GM12864 (cell line): Measurements from ENCODE around the gene CBX2.
A peak's percentile ranks its signal among the peaks of the same experiment; 100 is the strongest.

Experiments
- DNase-seq: peaks from one replicate; pipeline ENCODE4 v3.0.0-alpha.2; 2011; ENCODE audit warnings: low read depth
- H3K4me3 ChIP-seq: 2 replicates; pipeline ENCODE4 v1.5.1; 2011; ENCODE audit warnings: mild to moderate bottlenecking, low read depth, low read length, control low read depth
- TF ChIP-seq, protein P1 (sequence below): IDR thresholded peaks from 2 replicates; pipeline ENCODE4 v1.5.1; 2011; ENCODE audit warnings: low read depth, mild to moderate bottlenecking, moderate library complexity, low read length, control low read depth, inconsistent platforms; ENCODE audit errors: missing control alignments

CBX2 gene

DNA sequence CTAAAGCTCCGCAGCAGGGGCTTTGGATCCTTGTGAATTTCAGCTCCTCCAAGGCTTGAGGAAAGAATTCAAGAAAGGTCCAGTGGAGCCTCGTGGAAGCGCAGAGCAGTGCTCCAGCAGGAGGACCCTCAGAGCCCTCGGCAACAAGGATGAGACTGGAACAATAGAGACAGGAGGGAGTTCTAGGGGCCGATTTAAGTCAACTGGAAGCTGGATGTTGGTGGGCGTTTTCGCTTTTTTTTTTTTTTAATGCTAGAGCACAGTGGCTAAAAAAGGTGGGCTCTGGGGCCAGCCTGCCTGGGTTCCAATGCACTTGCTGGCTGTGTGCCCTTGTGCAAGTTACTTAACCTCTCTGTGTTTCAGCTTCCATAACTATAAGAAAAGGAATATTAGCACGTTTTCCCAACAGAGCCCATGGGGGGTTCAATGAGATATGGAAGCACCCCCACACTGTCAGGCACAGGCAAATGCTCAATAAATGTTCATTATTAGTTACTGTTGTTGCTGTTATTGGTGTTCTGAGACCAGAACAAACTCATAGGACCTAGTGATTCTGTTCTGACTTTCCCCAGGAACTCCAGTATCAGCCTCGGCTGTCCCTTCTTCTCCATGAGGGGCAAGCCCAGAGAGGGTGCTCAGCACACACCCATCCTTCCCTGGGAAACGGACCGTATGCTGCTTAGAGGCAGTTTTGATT, 24.2 kb downstream of the CBX2 start:
- TF ChIP-seq, protein P1, sequence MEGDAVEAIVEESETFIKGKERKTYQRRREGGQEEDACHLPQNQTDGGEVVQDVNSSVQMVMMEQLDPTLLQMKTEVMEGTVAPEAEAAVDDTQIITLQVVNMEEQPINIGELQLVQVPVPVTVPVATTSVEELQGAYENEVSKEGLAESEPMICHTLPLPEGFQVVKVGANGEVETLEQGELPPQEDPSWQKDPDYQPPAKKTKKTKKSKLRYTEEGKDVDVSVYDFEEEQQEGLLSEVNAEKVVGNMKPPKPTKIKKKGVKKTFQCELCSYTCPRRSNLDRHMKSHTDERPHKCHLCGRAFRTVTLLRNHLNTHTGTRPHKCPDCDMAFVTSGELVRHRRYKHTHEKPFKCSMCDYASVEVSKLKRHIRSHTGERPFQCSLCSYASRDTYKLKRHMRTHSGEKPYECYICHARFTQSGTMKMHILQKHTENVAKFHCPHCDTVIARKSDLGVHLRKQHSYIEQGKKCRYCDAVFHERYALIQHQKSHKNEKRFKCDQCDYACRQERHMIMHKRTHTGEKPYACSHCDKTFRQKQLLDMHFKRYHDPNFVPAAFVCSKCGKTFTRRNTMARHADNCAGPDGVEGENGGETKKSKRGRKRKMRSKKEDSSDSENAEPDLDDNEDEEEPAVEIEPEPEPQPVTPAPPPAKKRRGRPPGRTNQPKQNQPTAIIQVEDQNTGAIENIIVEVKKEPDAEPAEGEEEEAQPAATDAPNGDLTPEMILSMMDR = no peak
- no peak overlapping the region for H3K4me3 ChIP-seq
- DNase-seq = no peak

DNA sequence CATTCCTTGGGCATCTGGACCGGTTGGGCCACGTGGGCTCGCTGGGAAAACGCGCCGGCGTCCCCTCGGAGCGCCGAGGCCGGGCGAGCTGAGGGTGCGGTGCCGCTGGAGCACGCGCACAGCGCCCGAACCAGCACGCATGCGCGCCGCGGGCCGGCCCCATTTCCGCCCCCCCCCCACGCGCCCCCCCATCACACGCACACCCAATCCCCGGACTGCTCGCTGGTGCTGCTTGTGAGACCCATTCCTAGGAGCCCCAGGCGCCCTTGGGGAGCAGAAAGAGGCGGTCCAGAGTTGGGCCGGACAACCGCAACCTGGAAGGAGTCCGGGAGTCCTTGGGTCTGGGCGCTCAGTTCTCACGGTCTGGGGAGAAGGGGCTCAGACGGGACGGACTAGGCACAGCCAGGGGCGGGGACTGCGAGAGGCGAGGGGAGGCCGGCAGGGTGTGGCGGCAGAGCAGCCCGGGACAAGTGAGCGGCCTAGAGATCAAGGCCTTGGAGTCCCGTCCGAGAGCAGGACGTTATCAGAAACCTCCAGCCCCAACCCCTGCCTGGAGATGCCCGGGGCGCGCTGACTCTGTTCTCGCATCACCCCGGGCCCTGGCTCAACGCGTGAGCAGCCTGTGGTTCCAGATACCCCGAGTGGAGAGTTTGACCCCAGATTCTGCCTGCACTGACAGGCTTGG, 24.9 kb downstream of the CBX2 start:
- no peak overlapping the region for H3K4me3 ChIP-seq
- DNase-seq = no peak
- TF ChIP-seq, protein P1 = no peak

DNA sequence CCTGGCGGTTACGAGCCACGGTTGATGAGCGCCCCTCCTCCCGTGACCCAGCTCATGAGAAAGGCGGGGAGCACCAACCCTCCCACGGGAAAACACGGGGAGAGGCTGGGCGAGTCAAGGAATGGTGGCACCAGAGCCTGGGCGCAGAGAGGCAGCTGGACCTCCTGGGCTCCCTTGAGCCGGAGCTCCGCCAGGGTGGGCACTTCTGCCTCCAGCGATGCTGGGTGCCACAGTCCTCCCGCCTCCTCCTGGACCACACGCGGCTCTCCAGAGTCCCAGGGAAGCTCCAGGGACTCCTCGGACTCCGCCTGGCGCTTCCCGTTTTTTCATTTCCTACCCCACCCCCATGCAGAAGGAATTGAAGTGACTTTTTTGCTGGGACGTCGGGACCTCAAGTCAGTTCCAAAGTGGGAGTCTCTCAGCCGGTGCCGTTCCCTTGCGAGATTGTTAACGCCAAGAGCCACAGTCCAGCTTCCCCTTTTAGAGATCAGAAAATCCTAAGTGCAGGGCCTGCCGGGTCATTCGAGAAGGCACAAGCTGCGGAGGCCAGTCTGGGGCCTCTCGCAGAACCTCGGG, 25.6 kb downstream of the CBX2 start:
- no peak for DNase-seq
- H3K4me3 ChIP-seq = no peak overlapping the region
- TF ChIP-seq, protein P1 = no peak

DNA sequence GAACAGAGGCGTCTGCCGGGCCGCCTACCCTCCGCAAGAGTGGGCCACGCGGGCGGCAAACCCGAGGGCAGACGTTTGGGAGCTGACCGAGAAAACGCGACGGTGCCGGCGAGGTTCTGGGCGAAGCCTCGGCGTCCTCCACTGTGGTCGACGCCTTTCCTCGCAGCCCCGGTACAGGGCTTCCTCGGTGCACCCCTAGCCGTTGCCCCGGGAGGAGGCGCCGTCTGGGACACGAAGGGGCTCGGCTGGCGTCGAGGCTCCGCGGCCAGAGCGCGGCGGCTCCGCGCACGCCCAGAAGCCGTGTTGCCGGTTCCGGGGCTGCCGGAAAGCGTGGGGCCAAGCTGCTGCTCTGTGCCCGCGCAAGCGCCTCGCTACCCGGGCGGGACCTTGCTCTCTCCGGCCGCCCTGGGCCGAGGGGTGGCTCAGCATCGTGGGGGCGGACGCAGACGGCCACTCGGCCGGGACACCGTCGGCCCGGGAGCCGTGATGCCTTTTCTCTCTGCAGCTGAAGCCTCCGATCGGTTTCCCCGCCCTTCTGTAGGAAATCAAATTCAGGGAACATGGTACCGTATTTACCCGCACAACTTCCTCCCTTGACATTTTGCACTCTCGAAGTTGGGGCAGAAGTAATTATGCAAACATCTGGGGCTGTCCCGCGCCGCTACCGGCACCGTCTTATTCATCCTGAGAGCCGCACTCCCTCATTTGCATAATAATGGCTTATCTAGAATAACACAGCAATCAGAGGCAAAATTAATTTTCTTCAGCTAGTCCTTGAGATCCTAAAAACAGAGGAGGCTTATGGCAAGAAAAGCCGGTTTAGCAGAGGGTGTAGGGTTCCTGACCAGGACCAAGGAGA, 26.3 kb downstream of the CBX2 start:
- H3K4me3 ChIP-seq = peak overlapping the region; percentile 39
- DNase-seq = peak; percentile 68
- TF ChIP-seq, protein P1 = no peak

DNA sequence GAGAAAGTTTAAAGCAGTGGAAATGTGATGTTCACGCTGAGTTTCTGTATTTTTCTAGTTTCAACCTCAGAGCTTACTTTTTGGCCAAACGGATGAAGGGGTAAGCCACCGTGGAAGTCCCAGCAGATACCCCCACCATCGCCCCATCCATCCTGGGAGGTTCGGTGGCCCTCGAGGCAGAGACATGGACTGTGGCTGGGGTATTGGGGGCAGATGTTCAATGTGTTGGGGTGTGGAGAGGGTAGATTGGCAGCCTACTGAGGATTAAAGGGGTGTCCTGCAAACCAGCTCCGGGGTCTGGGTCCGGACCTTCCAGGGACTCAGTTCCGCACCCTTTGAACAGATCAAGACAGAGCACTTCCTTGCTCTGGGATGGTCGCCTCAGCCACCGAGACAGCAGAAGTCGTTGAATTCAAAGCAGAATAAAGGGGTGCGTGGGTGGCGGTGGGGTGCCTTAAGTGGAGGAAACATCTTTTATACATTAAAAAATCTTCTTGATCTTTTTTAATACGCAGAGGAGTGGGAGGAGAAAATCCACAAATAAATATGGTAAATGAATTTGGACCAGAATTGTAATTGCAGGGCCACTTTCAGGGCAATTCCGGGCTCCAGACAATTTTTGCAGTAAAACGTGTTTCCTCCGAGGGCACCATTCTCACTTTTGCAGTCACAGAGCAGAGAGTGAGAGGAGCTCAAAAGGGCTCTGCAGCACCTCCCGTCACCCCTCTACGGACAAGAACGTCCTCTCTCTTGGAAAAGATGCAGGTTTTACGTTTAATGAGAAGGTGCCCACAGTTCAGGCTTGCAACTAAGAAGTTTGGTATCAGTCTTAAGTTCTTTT, 27.1 kb downstream of the CBX2 start:
- no peak for DNase-seq
- H3K4me3 ChIP-seq = no peak overlapping the region
- TF ChIP-seq, protein P1 = no peak

DNA sequence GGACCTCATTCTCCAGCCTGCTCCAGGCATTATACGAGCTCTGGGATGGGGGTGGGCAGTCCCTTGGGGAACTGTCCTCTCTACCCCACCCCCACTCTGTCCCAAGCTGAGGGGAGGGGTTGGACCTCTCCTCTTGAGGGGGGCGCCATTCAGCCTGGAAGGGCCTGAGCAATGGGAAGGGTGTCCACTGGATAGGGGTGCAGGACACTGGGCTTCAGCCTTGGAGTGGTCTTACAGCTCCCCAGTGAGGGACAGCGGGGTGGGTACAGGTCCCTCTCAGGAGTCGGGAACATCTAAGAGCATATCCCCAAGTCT, 28.5 kb downstream of the CBX2 start:
- TF ChIP-seq, protein P1 = no peak
- DNase-seq = no peak
- H3K4me3 ChIP-seq = no peak overlapping the region
